H1 (cell line): Measurements from ENCODE around the gene SIRT7. TPM values are rescaled to one million over a fixed set of nuclear protein-coding genes. Genes with fewer than 3 reads are reported as not detected.

Experiments used
- CBX5 ChIP-seq: fragments of 300-800, 300-1000 bp; sonication (generic); IDR thresholded peaks from 2 replicates; pipeline ENCODE4 v1.7.1; 2016; ENCODE audit warnings: antibody characterized with exemption, low read length, low read depth
- CHD7 ChIP-seq: fragments of 300-600 bp; sonication (generic); IDR thresholded peaks from 2 replicates; pipeline ENCODE4 v1.7.1; 2012; ENCODE audit warnings: low read length, moderate library complexity, mild to moderate bottlenecking, inconsistent platforms; ENCODE audit not compliant: insufficient replicate concordance
- EZH2 ChIP-seq: fragments of 200-600 bp; sonication (generic); IDR thresholded peaks from 2 replicates; pipeline ENCODE4 v1.7.1; 2012; ENCODE audit warnings: low read depth, mild to moderate bottlenecking, moderate library complexity, low read length, inconsistent platforms; ENCODE audit not compliant: severe bottlenecking
- POU5F1 ChIP-seq: IDR thresholded peaks from 2 replicates; pipeline ENCODE4 v1.6.1; 2011; ENCODE audit warnings: low read depth, mild to moderate bottlenecking, low read length, moderate library complexity
- RAD21 ChIP-seq, 2 experiments: IDR thresholded peaks in 1 of 2; conservative IDR thresholded peaks in 1 of 2; 2 replicates each; pipeline ENCODE4 v1.6.1; 2011; ENCODE audit warnings: low read depth in 2 of 2, low read length in 2 of 2, improper control_type of control experiment in 1 of 2, inconsistent platforms in 1 of 2, mild to moderate bottlenecking in 1 of 2, moderate library complexity in 1 of 2
- RFX5 ChIP-seq: IDR thresholded peaks from 2 replicates; pipeline ENCODE4 v1.6.1; 2011; ENCODE audit warnings: low read depth, low read length, improper control_type of control experiment, borderline replicate concordance
- TEAD4 ChIP-seq: IDR thresholded peaks from 2 replicates; pipeline ENCODE4 v1.6.1; 2012; ENCODE audit warnings: low read depth, low read length, inconsistent platforms, mixed read lengths
- polyA plus RNA-seq, 7 experiments: library from polyadenylated mRNA; depleted of rRNA in 3 of 7; stranded (reverse) in 5 of 7; unstranded in 2 of 7; fragments of >200 nt in 5 of 7; fragments of 200-250 nt in 2 of 7; gene quantifications; 1 replicate in 5 of 7; 2 replicates in 1 of 7; 4 replicates in 1 of 7; pipeline versions ENCODE4 v1.2.1 to v1.2.3, GENCODE V29; 2011 to 2013; ENCODE audit warnings: missing spikeins in 2 of 7, mixed read lengths in 2 of 7
- total RNA-seq: library from RNA; stranded (reverse); fragmentation: NEBNext Ultra II Directional; extraction: Animal tissue kit (Norgen Biotek cat#: 25700); gene quantifications from 2 replicates; pipeline ENCODE4 v1.2.1, GENCODE V29; 2021
- TF ChIP-seq, protein P1 (sequence below): IDR thresholded peaks from 2 replicates; pipeline ENCODE4 v1.6.1; 2011; ENCODE audit warnings: low read length, improper control_type of control experiment

SIRT7 gene
- total and polyA plus RNA-seq, 2 of the 8 experiments (the other 6 are each of a cell fraction or from before 2014, with no cell fraction given): 5.8 to 16.6 TPM

DNA sequence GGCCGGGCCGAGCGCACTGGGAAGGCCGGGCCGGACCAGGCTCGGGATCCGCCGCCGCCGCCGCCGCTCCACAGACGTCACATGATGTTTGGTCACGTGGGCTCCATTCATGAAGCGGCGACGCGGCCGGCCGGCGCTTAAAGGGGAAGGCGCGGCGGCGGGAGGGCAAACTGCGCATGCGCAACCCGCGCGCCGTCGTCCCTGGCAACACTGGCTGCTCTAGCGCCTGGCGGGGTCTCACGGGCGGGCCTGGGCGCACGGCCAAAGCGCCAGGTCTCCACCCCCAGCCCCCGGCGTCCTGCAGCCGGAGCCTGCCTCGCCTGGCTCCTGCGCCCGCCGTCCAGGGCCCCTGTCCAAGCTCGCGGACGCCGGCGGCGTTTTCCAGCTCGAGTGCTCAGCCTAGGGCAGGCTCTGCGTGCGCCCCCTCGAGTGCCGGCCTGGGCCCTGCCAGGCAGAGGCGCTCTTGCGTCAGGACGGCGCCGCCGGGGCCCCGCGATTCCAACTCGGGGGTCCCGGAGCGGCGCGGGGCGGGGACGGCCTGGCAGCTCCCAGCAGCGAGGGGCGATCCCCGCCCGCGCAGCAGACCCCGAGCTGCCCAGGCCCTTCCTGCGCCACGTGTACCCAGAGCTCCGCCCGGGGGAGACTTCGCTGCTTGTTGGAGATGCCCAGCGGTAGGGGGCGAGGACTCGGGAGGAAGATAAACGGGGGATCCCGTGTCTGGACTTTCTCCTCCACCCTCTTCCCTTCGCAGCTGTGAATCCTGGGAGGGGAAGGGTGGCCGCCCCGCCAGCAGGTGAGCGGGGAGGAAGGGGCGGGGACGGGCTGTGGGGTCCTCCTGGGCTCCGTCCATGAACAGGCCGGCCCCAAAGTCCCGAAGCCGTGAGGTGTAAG lies 9.9 kb upstream of the SIRT7 start, which contains the start of gene MAFG (continued):
- TF ChIP-seq CHD7 (no peak), CBX5 (no peak), RAD21 (IDR thresholded peaks at IDR 0.05 in 1 of 2, conservative IDR thresholded peaks at IDR 0.05 in 1 of 2; ENCODE audit: low read depth in 2 of 2, low read length in 2 of 2) (peak; percentile 42 to 69), TEAD4 (no peak), POU5F1 (no peak), EZH2 (peak; percentile 37), RFX5 (no peak)
- TF ChIP-seq, protein P1, sequence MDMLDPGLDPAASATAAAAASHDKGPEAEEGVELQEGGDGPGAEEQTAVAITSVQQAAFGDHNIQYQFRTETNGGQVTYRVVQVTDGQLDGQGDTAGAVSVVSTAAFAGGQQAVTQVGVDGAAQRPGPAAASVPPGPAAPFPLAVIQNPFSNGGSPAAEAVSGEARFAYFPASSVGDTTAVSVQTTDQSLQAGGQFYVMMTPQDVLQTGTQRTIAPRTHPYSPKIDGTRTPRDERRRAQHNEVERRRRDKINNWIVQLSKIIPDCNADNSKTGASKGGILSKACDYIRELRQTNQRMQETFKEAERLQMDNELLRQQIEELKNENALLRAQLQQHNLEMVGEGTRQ: peak; percentile 98
